NCI-H82 treated with DMSO at 0.1 percent for 48 hours (cell line): ENCODE data around the gene SDHA.
"Not testable (repeated sequence)": the region's sequence is repeated elsewhere in the genome, so short reads cannot be mapped to it uniquely, and the experiment has no call there.

Experiments used
- DNase-seq: peaks from one replicate; lab custom pipeline; 2025; ENCODE audit not compliant: unreplicated experiment; lab: John Stamatoyannopoulos, UW

SDHA gene

GRCh38 chr5:196350-196749 is 21.8 kb upstream of the SDHA start:
- no peak for DNase-seq

GRCh38 chr5:197031-197430 is 21.1 kb upstream of the SDHA start:
- not testable (repeated sequence) for DNase-seq

- DNase-seq, result no peak
These were observed 20.1 kb upstream of the SDHA start for GRCh38 chr5:197892-198489.

- DNase-seq, result no peak
These were observed 19.5 kb upstream of the SDHA start for GRCh38 chr5:198516-199196.

GRCh38 chr5:199197-199949 is 18.7 kb upstream of the SDHA start:
- no peak for DNase-seq

DNA sequence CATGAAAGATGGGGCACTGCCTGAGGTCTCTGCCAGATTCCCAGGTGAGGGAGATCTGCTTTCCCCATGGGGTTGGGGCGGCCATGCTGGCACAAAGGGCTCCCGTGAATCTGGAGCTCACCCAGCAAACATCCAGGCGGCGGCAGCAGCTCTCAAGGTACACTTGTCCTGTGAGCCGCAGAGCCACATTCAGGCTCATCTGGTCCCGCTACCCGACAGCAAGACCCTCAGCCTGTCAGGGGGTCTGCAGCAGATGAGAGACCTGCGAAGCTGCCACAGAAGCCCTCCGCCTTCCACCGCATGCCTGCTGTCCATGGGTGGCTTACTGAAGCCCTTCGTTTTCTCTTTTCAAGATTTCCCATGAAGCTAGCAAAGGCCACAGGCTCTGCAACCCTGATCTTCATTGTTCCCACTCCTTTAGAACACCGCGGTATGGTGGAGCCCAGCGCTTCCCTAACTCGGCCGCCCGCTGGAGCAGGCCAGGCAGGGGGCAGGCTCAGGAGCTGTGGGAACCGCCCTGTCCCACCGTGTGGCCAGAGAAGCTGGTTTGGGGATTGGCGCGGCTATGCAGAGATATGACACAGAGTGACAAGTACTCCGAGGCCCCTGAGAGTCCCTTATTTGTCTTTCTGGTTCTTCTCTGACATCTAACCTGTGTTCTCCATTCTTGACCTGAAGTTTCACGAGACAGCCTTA is 18.0 kb upstream of the SDHA start:
- DNase-seq, result no peak

- no peak for DNase-seq
These were observed 17.1 kb upstream of the SDHA start for GRCh38 chr5:200985-201384.

DNA sequence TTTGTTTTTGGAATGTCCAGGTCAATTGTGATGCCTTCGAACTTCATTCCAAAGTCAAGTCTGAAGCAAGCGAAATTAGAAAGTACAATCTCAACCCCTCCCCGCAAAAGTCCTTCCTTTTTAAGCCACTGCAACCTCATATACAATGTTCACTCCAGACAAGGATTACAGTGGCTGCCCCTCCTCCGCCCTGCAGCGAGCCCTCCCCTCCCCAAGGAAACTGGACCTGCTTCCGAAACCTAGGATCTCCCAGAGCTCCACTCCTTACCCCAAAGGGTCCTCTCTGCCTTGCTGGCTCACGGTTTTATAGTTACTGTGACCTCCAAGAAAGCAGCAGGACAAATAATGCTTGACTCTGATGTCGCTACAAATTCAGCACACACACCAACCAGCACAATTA is 16.4 kb upstream of the SDHA start:
- DNase-seq, result no peak

GRCh38 chr5:203246-203930 is 14.7 kb upstream of the SDHA start:
- DNase-seq, result no peak

DNA sequence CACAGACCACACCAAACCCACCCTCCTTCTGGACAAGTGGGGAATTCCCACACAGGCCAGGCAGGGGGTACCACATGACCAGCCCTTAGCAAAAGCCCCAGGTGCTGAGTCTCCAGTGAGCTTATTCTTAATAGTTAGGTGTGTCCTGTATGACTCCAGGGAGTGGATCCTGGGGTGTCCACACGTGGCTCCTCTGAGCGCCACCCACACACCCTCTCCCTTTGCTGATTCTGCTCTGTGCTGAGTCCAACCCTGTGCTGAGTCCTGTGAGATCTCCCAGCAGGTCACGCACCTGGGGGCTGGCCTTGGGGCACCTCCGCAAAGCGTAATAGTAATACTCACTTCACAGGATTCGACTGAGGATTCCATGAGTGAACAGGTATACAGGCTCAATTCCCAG is 14.1 kb upstream of the SDHA start:
- no peak for DNase-seq

DNA sequence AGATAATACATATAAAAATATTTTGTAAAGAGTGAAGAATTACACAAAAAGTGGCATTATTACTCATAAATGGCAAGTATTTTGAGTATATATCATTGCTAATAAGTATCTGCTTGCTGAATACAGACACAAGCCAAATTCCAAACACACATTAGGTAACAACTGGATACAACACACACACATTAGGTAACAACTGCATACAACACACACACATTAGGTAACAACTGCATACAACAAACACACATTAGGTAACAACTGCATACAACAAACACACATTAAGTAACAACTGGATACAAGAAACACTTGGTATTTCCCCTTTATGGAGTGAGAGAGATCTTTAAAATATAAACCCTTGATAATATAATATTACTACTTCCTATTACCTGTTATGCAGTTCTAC is 13.7 kb upstream of the SDHA start:
- DNase-seq, result no peak

DNA sequence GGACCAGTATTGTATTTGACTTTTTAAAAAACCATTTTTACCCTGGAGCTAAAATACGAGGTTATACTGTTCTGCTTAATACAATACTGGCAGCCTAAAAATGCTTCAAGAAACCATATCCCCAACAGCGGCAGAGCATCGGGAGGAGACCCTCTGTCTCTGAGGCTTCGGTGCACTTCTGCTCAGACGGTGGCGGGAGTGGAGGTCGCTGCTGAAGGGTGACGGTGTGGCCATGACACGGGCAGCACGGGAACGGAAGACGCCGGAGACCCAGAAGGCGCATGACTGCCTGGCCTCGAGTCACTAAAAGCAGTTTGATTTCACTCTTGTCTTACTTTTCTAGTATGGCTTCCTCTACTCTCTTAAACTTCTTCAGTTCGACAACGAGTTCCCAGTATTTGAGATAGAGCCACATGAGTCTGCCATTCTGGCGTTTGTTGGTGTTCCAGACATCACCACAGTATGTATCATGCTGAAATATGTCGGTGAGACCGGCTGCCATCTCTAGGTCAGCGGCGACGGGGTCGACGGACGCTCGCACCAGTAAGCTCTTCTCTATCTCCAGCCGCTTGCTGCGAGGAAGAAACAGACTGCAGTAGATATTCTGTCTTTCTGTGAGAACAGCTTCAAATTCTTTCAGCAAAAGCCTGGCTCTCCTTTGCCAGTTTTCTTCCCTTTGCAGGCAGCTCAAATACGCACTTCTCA is 13.0 kb upstream of the SDHA start:
- DNase-seq, result no peak

DNA sequence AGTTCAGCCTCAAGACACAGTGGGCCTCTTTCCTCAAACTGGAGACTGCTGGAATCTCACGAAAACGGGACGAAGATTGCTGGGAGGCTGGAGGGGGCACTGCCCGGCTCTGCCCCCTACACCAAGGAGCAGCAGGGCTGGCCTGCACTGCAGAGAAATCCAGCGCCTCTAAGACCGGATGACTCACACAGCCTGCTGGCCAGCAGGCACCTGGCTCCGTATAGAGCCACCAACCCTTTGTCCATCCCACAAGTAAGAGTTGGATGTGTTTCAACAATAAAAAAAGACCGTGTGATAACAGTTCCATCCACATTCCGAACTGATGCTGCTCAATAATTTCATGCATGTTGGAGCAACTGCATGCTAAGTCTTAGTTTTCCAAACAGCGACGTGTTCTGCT is 11.7 kb upstream of the SDHA start:
- DNase-seq, result no peak

DNA sequence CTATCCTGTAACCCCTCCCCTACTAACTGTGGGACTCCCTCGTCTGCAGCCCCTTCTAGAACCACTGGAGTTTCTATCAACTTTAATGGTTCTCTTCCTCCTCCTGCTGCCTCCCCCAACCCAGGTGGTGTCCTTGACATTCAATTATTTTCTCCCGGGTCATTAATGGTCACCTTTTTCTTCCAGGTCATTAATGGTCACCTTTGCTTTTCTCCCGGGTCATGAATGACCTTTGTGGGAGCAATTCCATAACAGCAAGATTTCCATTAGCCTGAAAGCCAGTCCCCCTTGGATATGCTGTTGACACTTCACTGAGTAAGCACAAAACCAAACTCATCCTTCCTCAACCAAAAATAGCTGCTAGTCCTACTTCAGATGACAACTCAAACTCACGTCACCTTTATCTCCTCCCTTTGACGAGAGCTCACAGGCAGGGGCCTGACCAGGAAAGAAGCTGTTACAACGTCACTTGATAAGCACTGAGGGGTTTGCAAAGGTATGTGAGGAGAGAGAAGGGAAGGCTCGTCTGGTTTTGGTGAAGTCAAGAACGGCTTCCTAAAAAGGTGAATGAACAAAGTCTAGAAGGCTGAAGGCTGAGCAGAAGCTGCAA is 11.1 kb upstream of the SDHA start:
- DNase-seq, result no peak

- no peak for DNase-seq
These were observed 10.5 kb upstream of the SDHA start for GRCh38 chr5:207599-207998.

DNA sequence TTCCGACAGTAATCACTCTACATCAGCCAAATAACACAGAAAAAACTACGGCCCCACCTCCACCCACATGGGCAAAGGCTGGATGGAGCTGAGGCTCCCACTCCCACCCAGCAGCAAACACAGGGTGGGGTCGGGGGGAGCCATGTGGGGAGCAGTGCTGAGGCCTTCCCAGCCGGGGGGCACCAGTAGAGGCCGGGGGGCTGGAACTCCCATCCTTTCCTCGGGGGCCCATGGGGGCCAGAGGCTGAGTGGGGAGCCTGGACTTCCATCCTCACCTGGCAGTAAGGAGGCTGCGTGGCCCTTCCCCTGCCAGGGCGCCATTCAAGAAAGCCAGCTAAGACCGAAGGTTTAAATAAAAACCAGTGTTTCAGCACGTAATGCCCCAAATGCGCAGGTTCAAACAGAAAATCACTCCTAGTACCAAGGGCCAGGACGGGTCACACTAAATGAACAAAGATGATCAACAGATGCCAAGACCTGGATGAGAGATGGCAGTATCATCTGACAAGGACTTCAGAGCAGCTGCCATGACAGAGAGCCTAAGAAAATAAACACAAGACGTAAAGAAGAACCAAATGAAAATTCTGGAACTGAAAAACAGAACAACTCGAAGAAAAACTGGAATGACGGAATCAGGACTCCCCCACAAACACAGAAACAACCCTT is 9.5 kb upstream of the SDHA start:
- DNase-seq, result no peak

- no peak for DNase-seq
These were observed 4.2 kb upstream of the SDHA start for GRCh38 chr5:213803-214395.

DNA sequence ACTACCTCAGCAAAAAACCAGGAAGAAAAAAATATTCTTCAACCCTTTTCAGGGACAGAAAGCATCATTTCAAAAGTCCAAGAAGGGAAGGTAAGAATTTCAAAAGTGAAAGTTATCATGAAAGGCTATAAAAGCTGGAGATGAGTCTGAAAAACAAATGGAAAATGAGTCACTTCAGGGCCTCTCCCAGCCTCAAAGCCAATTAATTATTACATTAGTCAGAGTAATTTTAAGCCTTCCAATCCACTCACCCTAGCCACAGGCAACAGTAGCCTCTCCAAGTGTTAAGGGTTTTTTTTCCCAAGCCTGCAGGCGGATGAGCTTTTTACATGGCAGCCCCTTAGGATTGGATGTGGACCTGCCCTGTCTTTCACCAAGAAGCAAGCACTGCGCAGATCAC is 2.9 kb upstream of the SDHA start:
- not testable (repeated sequence) for DNase-seq

- not testable (repeated sequence) for DNase-seq
These were observed 2.0 kb upstream of the SDHA start for GRCh38 chr5:216076-216475.
